Aorta (tissue), 5 donors: Measurements from ENCODE around the gene VPS37C. TPM values are rescaled to one million over a fixed set of nuclear protein-coding genes. Genes with fewer than 3 reads are reported as not detected.
"Not testable (repeated sequence)": the region's sequence is repeated elsewhere in the genome, so short reads cannot be mapped to it uniquely, and the experiment has no call there.

Source experiments
- ATAC-seq: fragments of 200-7000 bp; cut with Tn5 transposase; one replicate; pipeline ENCODE4 v1.9.1; 2022; ENCODE audit warnings: moderate library complexity; ENCODE audit not compliant: low FRiP score
- DNase-seq, 2 donors: peaks; one replicate each; pipeline ENCODE4 v3.0.0-alpha.2; 2020
- H3K27ac ChIP-seq, 2 donors: one replicate each; pipeline ENCODE4 v1.5.1; 2013; ENCODE audit warnings: low read length in 2 of 2, mild to moderate bottlenecking in 2 of 2, moderate library complexity in 2 of 2, control low read depth in 1 of 2, inconsistent platforms in 1 of 2, low read depth in 1 of 2
- H3K27me3 ChIP-seq, 2 donors: one replicate each; pipeline ENCODE4 v1.6.1; 2013; ENCODE audit warnings: control low read depth in 1 of 2, low read length in 1 of 2, mild to moderate bottlenecking in 1 of 2, moderate library complexity in 1 of 2; ENCODE audit not compliant: insufficient read depth in 2 of 2, control insufficient read depth in 1 of 2
- H3K36me3 ChIP-seq, 2 donors: one replicate each; pipeline ENCODE4 v1.6.1; 2013; ENCODE audit warnings: control low read depth in 1 of 2, low read length in 1 of 2, mild to moderate bottlenecking in 1 of 2; ENCODE audit not compliant: insufficient read depth in 2 of 2, control insufficient read depth in 1 of 2
- H3K4me1 ChIP-seq, 2 donors: one replicate each; pipeline ENCODE4 v1.6.1; 2013; ENCODE audit warnings: low read length in 2 of 2, control low read depth in 1 of 2, mild to moderate bottlenecking in 1 of 2, moderate library complexity in 1 of 2; ENCODE audit not compliant: insufficient read depth in 2 of 2, control insufficient read depth in 1 of 2
- H3K4me3 ChIP-seq, 2 donors: one replicate each; pipeline ENCODE4 v1.5.1; 2013; ENCODE audit warnings: low read length in 2 of 2, control low read depth in 1 of 2, mild to moderate bottlenecking in 1 of 2
- H3K9me3 ChIP-seq: one replicate; pipeline ENCODE4 v1.6.1; 2013; ENCODE audit warnings: mild to moderate bottlenecking, low read length; ENCODE audit not compliant: control insufficient read depth
- WGBS, 2 donors: extraction: QIAGEN DNeasy Blood & Tissue Kit; methylation state at CpG; one replicate each; pipeline ENCODE4 v1.1.7; 2013; 5-methylcytosine and 5-hydroxymethylcytosine counted together
- intact Hi-C, 2 donors: fragments of 100-400 bp; cut with DNase I; formaldehyde crosslinking; loops; one replicate each; pipeline versions ENCODE4 v1.14.2 to v1.15.0; 2022
- polyA plus RNA-seq, 2 donors: library from polyadenylated mRNA; stranded (reverse); fragments of 200-250 nt; gene quantifications; one replicate each; pipeline ENCODE4 v1.2.3, GENCODE V29; 2013
- total RNA-seq, 2 donors: library from RNA; stranded (reverse); fragmentation: NEBNext Ultra II Directional; extraction: Animal tissue kit (Norgen Biotek cat#: 25700); gene quantifications; one replicate each; pipeline ENCODE4 v1.2.1, GENCODE V29; 2021
- donor health status: healthy with polysubstance abuse.
- donor health status: Bipolar disorder and iron deficiency.
- donor health status: DM: no; HTN: no; CAD: no.
- donor health status: DM: no; HTN: no; CAD: no.
- donor health status: DM: yes; HTN: yes; CAD: no.

Gene VPS37C
- total and polyA plus RNA-seq, 4 donors: 12.7 to 39.9 (median 21.9) TPM

DNA sequence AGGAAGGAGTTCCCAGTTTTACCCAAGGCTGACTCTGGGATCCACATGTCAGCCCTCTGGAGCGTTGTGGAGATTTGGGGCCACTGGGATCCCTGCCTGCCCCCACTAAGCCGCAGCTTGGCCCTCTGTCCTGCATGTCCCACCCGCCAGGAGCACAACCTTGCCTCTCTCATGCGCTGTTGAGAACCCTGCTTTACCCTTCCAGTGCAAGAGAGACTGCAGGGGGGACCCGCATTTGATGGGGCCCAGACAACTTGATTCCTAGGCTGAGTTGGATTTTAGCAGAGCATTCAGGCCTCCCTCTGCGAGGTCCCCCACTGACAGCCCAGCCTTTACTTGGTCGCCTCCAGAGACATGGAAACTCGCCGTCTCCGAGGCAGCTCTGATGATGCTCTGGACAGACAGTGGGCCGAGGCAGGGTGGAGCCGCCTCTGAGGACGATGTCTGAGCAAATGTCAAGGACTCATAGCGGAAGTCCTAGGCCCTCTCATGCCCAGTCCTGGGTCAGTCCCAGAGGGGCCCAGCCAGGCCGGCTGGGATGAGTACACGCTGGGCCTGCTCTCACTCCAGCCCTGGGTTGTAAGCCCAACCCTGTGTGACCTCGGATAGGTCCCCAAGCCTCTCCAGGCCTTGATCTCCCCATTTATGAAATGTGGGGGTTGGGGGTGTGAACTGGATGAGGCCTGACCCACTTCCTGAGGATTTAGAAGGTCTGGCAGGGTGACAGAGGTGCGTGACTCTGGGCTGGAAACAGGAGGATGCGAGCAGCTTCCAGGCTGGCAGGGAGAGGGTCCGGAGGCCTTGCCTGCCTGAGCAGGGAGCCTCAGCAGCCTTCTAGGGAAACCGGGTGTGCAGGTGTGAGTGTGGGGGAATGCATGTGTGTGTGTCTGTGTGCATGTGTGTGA, 58.3 kb downstream of the VPS37C start:
- ATAC-seq (peak; percentile 48), DNase-seq (peak; percentile 43 to 44)
- no peaks in the 10 kb centered on the region for H3K27me3 ChIP-seq
- H3K36me3 ChIP-seq: no peaks in the 10 kb centered on the region
- WGBS, 2 donors: 85 to 86% methylated on average over 21 of the region's 21 CpGs
- H3K4me3 ChIP-seq: no peak overlapping the region
- intact Hi-C loops: no loop called here
- no peaks in the 10 kb centered on the region for H3K9me3 ChIP-seq
- no peak overlapping the region for H3K27ac ChIP-seq
- no peaks in the 10 kb centered on the region for H3K4me1 ChIP-seq

GRCh38 chr11:61098778-61099177, 62.4 kb downstream of the VPS37C start:
- no peak for ATAC-seq
- H3K27ac ChIP-seq: no peak overlapping the region
- intact Hi-C loops: no loop called here

DNA sequence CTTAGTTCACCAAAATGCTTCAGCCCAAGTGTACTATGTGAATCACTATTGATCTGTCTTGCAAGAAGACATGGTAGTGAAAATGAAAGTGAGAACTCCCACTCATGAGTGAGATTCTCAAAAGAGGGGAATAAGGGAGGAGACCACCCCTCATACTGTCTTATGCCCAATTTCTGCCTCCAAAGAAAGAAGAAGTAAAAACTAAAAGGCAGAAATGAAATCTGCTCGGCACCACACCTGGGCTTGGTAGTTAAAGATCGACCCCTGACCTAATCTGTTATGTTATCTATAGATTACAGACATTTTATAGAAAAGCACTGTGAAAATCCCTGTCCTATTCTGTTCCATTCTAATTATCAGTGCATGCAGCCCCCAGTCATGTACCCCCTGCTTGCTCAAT, 63.0 kb downstream of the VPS37C start:
- H3K9me3 ChIP-seq, H3K36me3 ChIP-seq, intact Hi-C loops, ATAC-seq, H3K27me3 ChIP-seq, H3K4me3 ChIP-seq, H3K27ac ChIP-seq, H3K4me1 ChIP-seq, DNase-seq: not testable (repeated sequence)
- 62 to 65% methylated on average over 2 of the region's 2 CpGs for WGBS, 2 donors

More at GRCh38 chr11:61098778-61099177, 62.4 kb downstream of the VPS37C start:
- no peak for DNase-seq
- Histone ChIP-seq H3K27me3 (no peaks in the 10 kb centered on the region), H3K4me3 (no peak overlapping the region), H3K36me3 (no peaks in the 10 kb centered on the region), H3K9me3 (no peaks in the 10 kb centered on the region), H3K4me1 (no peaks in the 10 kb centered on the region)
- WGBS, 2 donors: 79 to 84% methylated on average over 4 of the region's 4 CpGs

- H3K27me3 ChIP-seq: no peaks in the 10 kb centered on the region
These were observed 66.2 kb downstream of the VPS37C start for GRCh38 chr11:61095021-61095420.

DNA sequence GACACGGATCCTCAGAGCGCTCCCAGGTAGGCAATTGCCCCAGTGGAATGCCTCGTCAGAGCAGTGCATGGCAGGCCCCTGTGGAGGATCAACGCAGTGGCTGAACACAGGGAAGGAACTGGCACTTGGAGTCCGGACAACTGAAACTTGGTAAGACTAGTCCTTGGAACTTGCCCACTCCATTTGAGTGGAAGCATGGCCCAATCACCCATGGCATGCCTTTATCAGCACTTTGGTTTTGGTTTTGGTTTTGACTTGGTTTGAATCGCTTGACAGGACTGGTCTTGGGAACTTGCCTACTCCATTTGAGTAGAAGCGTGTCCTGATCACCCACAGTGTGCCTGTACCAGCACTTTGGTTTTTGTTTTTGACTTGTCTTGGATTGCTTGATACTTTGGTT, 67.1 kb downstream of the VPS37C start:
- H3K4me3 ChIP-seq, H3K27ac ChIP-seq, H3K9me3 ChIP-seq, H3K27me3 ChIP-seq, DNase-seq, ATAC-seq, intact Hi-C loops, H3K4me1 ChIP-seq, H3K36me3 ChIP-seq: not testable (repeated sequence)
- WGBS, 2 donors: 93 to 96% methylated on average over 7 of the region's 7 CpGs

More at GRCh38 chr11:61095021-61095420, 66.2 kb downstream of the VPS37C start:
- Histone ChIP-seq H3K4me3 (no peak overlapping the region), H3K9me3 (no peaks in the 10 kb centered on the region), H3K36me3 (no peaks in the 10 kb centered on the region), H3K4me1 (no peaks in the 10 kb centered on the region), H3K27ac (no peak overlapping the region)
- DNase-seq: no peak
- intact Hi-C loops: no loop called here
- WGBS, 2 donors: 77 to 78% methylated on average over 7 of the region's 7 CpGs
- ATAC-seq: no peak

GRCh38 chr11:61092908-61093763, 68.1 kb downstream of the VPS37C start:
- no peak overlapping the region for H3K4me3 ChIP-seq
- no peaks in the 10 kb centered on the region for H3K36me3 ChIP-seq
- no peaks in the 10 kb centered on the region for H3K9me3 ChIP-seq
- DNase-seq (no peak), ATAC-seq (no peak)
- no peaks in the 10 kb centered on the region for H3K4me1 ChIP-seq
- no peak overlapping the region for H3K27ac ChIP-seq
- intact Hi-C loops: no loop called here
- WGBS, 2 donors: 88 to 92% methylated on average over 13 of the region's 13 CpGs
- H3K27me3 ChIP-seq: no peaks in the 10 kb centered on the region

DNA sequence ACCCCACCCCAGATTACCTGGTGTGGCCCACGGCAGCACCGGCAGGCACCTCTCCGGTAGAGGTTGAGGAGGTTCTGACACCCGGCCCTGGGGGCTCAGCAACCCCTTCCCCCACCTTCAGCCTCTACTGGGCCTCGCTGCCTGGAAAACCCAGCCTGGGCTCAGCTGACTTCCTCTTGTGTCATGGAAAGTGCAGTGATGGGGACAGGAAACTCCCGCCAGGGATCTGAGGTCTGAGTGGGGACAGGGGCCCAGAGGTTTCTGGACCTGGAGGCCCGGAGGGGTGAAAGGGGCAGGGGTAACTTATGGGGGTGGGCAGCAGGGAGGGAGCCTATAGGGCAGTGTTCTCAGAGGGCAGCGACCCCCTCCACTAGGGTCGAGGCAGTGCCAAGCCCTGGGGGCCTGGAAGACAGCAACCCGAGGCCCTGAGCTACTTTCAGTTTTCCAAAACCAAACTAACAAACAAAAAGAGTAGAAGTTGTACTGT, 68.9 kb downstream of the VPS37C start:
- H3K27ac ChIP-seq: no peak overlapping the region
- DNase-seq (no peak), ATAC-seq (no peak)
- intact Hi-C loops: no loop called here
- H3K4me3 ChIP-seq: no peak overlapping the region
- H3K27me3 ChIP-seq: no peaks in the 10 kb centered on the region
- H3K4me1 ChIP-seq: no peaks in the 10 kb centered on the region
- H3K9me3 ChIP-seq: no peaks in the 10 kb centered on the region
- H3K36me3 ChIP-seq: no peaks in the 10 kb centered on the region
- 75 to 81% methylated on average over 10 of the region's 10 CpGs for WGBS, 2 donors

GRCh38 chr11:61091373-61092279, 69.6 kb downstream of the VPS37C start:
- no peak overlapping the region for H3K27ac ChIP-seq
- no peaks in the 10 kb centered on the region for H3K9me3 ChIP-seq
- intact Hi-C loops: no loop called here
- no peaks in the 10 kb centered on the region for H3K36me3 ChIP-seq
- no peaks in the 10 kb centered on the region for H3K4me1 ChIP-seq
- peak; percentile 15 for ATAC-seq
- DNase-seq: no peak
- H3K27me3 ChIP-seq: no peaks in the 10 kb centered on the region
- no peak overlapping the region for H3K4me3 ChIP-seq
- WGBS, 2 donors: 86 to 90% methylated on average over 17 of the region's 17 CpGs
